ENCODE data around the gene CACNA1G.

CACNA1G gene

GRCh38 chr17:50533720-50534148, 26.8 kb upstream of the CACNA1G start:
- TF ChIP-seq CTCF (IDR thresholded peaks at IDR 0.05; ENCODE audit: low read depth, low read length), result no peak

GRCh38 chr17:50534222-50534978, 26.1 kb upstream of the CACNA1G start:
- no peak for DNase-seq (ENCODE audit: extremely low read depth, low read depth)

More at GRCh38 chr17:50533720-50534148, 26.8 kb upstream of the CACNA1G start:
- peak; percentile 25 for DNase-seq (ENCODE audit: extremely low read depth, low read depth)

DNA sequence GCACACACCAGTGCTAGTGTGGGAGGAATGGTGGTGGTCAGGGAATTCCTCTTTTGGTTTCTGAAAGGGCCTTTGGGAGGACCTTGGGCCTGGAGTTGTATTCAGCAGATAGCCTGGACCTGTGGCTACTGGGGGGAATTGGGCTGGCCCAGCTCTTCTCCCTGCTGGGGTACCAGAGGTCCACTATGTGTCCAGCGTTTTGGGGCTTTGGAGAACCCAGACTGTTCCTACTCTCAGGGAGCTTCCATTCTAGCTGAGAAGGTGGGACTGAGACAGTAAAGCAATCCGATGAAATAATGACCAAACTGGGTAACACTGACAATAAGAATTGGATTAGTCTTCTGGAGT, 25.6 kb upstream of the CACNA1G start:
- no peak for TF ChIP-seq CTCF (IDR thresholded peaks at IDR 0.05; ENCODE audit: low read depth, low read length)
- DNase-seq (ENCODE audit: extremely low read depth, low read depth), result no peak

More at GRCh38 chr17:50534222-50534978, 26.1 kb upstream of the CACNA1G start:
- peak; percentile 6 for TF ChIP-seq CTCF (IDR thresholded peaks at IDR 0.05; ENCODE audit: low read depth, low read length)

GRCh38 chr17:50535407-50535806, 25.1 kb upstream of the CACNA1G start:
- no peak for DNase-seq (ENCODE audit: extremely low read depth, low read depth)
- TF ChIP-seq CTCF (IDR thresholded peaks at IDR 0.05; ENCODE audit: low read depth, low read length), result no peak

DNA sequence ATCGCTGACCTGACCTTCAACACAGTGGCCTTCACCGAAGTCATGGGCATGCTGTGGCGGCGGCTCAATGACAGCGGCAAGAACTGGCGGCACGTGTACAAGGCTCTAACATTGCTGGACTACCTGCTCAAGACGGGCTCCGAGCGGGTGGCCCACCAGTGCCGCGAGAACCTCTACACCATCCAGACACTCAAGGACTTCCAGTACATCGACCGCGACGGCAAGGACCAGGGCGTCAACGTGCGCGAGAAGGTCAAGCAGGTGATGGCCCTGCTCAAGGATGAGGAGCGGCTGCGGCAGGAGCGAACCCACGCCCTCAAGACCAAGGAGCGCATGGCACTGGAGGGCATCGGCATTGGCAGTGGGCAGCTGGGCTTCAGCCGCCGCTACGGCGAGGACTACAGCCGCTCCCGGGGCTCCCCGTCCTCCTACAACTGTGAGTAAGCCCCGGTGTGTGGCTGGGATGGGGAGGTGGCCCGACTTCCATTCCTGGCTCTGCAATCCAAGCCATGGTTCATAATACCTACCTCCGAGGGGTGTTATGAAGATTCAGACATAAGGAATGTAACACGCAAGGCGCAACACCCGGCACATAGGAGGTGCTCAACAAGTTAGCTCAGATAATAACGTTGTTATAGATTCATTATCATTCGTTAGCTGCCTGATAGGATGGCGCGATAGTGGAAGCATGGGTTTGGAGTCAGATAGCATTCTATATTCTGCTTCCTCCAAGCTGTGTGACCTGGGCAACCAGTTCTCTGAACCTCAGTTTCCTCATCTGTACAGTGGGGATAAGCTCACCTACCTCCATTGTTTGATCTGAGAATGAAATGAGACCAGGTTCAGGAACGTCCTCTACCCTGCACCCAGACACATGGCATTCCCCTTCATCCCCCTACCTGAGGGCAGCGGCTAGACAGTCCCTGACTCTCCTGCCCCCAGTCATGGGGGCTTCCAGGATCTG, 23.6 kb upstream of the CACNA1G start:
- no peak for TF ChIP-seq CTCF (IDR thresholded peaks at IDR 0.05; ENCODE audit: low read depth, low read length)
- no peak for DNase-seq (ENCODE audit: extremely low read depth, low read depth)

DNA sequence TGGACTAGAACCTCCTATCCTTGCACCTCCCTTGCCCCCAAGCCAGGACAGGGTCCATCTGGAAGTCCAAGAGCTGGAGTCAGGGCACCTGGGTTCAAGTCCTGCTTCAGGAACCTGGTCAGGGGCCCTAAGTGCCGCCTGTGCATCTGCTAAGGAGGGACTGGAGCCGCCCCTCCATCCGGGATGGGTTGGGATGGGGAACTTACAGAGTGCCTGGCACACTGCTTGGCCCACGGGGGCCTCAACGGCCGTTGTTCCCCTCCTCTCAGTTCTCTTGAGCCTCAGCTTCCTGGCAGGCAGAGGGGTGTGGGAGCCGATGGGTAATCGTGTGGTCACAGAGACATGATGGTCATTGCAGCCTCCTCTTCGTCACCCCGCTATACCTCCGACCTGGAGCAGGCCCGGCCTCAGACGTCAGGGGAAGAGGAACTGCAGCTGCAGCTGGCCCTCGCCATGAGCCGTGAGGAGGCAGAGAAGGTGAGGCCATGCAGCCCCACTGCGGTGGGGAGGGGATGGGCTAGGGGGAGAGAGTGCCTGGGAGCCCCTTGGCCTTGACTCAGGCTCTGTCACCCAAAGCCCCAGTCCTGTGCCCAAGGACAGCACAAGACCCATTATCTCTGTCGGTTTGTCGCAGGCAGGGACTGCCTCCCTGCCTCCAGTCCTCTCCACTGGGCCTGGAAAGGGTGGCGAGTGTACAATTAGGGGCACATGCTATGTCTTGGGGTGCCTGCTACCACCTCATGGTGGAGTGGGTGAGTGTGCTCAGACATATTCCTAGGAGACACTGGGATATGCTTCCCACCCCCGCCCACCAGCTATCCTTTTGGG, 22.6 kb upstream of the CACNA1G start:
- no peak for TF ChIP-seq CTCF (IDR thresholded peaks at IDR 0.05; ENCODE audit: low read depth, low read length)
- DNase-seq (ENCODE audit: extremely low read depth, low read depth), result no peak

Measured in AG09319 (cell line).